Ovary (tissue), 3 donors: Measurements from ENCODE around the gene WNK2.

Experiments
- CTCF ChIP-seq, 3 donors: fragments of 450-650 bp in 2 of 3; fragments of 200-600 bp in 1 of 3; IDR thresholded peaks; one replicate each; pipeline versions ENCODE4 v1.5.1 to v1.8.0; 2016 to 2022; ENCODE audit warnings: antibody characterized with exemption in 3 of 3, mild to moderate bottlenecking in 1 of 3
- EP300 ChIP-seq: sonication (generic); formaldehyde crosslinking; IDR thresholded peaks from one replicate; pipeline ENCODE4 v1.6.1; 2017; ENCODE audit warnings: antibody characterized with exemption
- donor health status: DM: no; HTN: no; CAD: no.

GRCh38 chr9:93192721-93193387 is 8.9 kb downstream of the WNK2 start:
- TF ChIP-seq CTCF (IDR thresholded peaks at IDR 0.05) (no peak), EP300 (no peak)
